ENCODE data around the gene PLLP. TPM values are rescaled to one million over a fixed set of nuclear protein-coding genes. Genes with fewer than 3 reads are reported as not detected.
"Not testable (repeated sequence)": the region's sequence is repeated elsewhere in the genome, so short reads cannot be mapped to it uniquely, and the experiment has no call there.

The PLLP gene
- total RNA-seq, 1 experiment from 2014 or later = 3.1 TPM

DNA sequence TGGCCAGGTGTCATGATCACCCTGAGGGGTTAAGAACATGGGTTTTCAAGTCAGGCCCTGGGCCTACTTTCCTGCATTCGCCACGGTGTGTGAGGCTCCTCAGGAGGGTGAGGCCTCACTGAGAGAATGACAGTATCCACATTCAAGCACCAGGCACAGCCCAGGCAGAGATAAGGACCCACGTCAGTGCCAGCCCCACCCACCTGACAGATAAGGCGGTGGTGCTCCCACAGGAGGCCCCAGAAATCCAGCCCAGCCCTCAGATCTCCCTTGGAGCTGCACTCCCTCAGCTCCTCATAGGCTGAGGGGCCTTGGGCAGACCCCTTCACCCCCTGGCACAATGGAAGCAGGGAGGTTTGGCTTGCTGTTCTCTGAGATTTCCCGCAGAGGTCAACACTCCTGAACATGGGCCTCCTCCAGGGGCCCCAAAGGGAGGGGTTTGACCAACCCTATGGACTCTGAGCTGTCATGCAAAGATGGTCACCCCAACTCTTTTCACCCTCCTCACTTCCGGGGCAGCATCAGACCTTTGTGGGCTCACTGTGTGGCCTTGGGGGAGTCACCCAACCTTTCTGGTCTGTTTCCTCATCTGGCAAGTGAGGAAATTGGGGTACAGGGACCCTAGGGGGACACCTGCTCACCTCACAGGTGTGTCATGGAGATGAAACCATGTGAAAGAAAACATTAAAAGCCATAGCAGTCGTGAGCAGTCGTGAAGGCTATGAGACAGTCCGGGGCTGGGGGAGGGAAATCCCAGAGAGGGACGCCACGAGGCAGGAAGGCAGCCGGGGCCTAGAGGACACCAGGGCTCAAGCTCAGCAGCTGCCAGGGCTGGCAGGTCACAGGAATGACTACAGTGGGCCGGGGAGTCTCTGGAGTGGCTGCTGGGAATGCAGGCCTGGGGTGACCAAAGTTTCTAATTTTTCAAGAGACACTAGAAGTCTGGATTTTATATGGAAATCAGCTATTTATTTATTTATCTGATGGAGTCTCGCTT lies 15.4 kb downstream of the PLLP start:
- Histone ChIP-seq H3K27me3 (ENCODE audit: insufficient read depth, low read length) (no peaks in the 10 kb centered on the region), H3K4me3 (replicated peaks in 1 of 2; ENCODE audit: low read depth in 1 of 2, low read length in 2 of 2) (no peak overlapping the region), H2AFZ (ENCODE audit: low read depth, low read length, poor library complexity, severe bottlenecking) (no peak overlapping the region), H3K9ac (ENCODE audit: low read length) (no peak overlapping the region), H3K36me3 (ENCODE audit: control insufficient read depth in 1 of 2, insufficient read depth in 2 of 2, low read length in 2 of 2) (no peaks in the 10 kb centered on the region), H3K79me2 (ENCODE audit: insufficient read depth, low read length) (no peaks in the 10 kb centered on the region), H3K4me2 (ENCODE audit: low read length) (no peak overlapping the region), H3K9me3 (ENCODE audit: control insufficient read depth in 1 of 2, insufficient read depth in 1 of 2, low read depth in 1 of 2, low read length in 2 of 2) (no peaks in the 10 kb centered on the region), H4K20me1 (ENCODE audit: insufficient read depth) (no peaks in the 10 kb centered on the region), H3K27ac (ENCODE audit: low read depth, low read length) (no peak overlapping the region), H3K9me2 (ENCODE audit: insufficient read depth) (no peaks in the 10 kb centered on the region), H3K4me1 (ENCODE audit: control insufficient read depth in 1 of 2, insufficient read depth in 2 of 2, low read length in 2 of 2) (no peaks in the 10 kb centered on the region; a peak in 2 of 4 replicates)
- ChIA-PET RAD21 (ENCODE audit: low non-redundant PET in 1 of 2, low total read pairs in 2 of 2, uncharacterized antibody in 2 of 2, unreplicated experiment in 2 of 2) (no interaction called here), POLR2A (no interaction called here), CTCF (no interaction called here)
- no peak for DNase-seq (ENCODE audit: low read depth, low spot score)
- intact Hi-C loops (cut with micrococcal nuclease) = no loop called here
- peak; percentile 21; the same call in 1 of the 2 replicates for ATAC-seq
- TF ChIP-seq CBX3 (IDR thresholded peaks at IDR 0.05; ENCODE audit: low read depth) (no peak), ZNF274 (IDR thresholded peaks at IDR 0.05; ENCODE audit: low read depth, low read length) (no peak), FOSL1 (IDR thresholded peaks at IDR 0.05; ENCODE audit: low read depth) (no peak), ELF1 (IDR thresholded peaks at IDR 0.05; ENCODE audit: borderline replicate concordance, low read depth) (no peak)
- no TSS peak for BruUV-seq (replicated peaks)

GRCh38 chr16:57267343-57267742 lies 17.1 kb downstream of the PLLP start:
- BruUV-seq (replicated peaks); H3K9ac ChIP-seq (ENCODE audit: low read length); intact Hi-C loops (cut with micrococcal nuclease); H3K9me2 ChIP-seq (ENCODE audit: insufficient read depth); H3K4me1 ChIP-seq (ENCODE audit: control insufficient read depth in 1 of 2, insufficient read depth in 2 of 2, low read length in 2 of 2); H3K36me3 ChIP-seq (ENCODE audit: control insufficient read depth in 1 of 2, insufficient read depth in 2 of 2, low read length in 2 of 2); H3K27ac ChIP-seq (ENCODE audit: low read depth, low read length); ATAC-seq; POLR2A ChIA-PET; H2AFZ ChIP-seq (ENCODE audit: low read depth, low read length, poor library complexity, severe bottlenecking); H4K20me1 ChIP-seq (ENCODE audit: insufficient read depth); H3K9me3 ChIP-seq (ENCODE audit: control insufficient read depth in 1 of 2, insufficient read depth in 1 of 2, low read depth in 1 of 2, low read length in 2 of 2); DNase-seq (ENCODE audit: low read depth, low spot score); CTCF ChIA-PET; H3K4me2 ChIP-seq (ENCODE audit: low read length); H3K79me2 ChIP-seq (ENCODE audit: insufficient read depth, low read length); H3K4me3 ChIP-seq (replicated peaks in 1 of 2; ENCODE audit: low read depth in 1 of 2, low read length in 2 of 2); H3K27me3 ChIP-seq (ENCODE audit: insufficient read depth, low read length); RAD21 ChIA-PET (ENCODE audit: low non-redundant PET in 1 of 2, low total read pairs in 2 of 2, uncharacterized antibody in 2 of 2, unreplicated experiment in 2 of 2): not testable (repeated sequence)
